DMS 273 (cell line): ENCODE measurements around the gene NIM1K.
"Not testable (repeated sequence)": the region's sequence is repeated elsewhere in the genome, so short reads cannot be mapped to it uniquely, and the experiment has no call there.

ENCODE experiments used
- DNase-seq: peaks from one replicate; lab custom pipeline; 2025; ENCODE audit not compliant: unreplicated experiment; lab: John Stamatoyannopoulos, UW

NIM1K gene

GRCh38 chr5:43183101-43183500 lies 8.9 kb upstream of the NIM1K start:
- not testable (repeated sequence) for DNase-seq

GRCh38 chr5:43190755-43191603 lies 1.0 kb upstream of the NIM1K start:
- no peak for DNase-seq

DNA sequence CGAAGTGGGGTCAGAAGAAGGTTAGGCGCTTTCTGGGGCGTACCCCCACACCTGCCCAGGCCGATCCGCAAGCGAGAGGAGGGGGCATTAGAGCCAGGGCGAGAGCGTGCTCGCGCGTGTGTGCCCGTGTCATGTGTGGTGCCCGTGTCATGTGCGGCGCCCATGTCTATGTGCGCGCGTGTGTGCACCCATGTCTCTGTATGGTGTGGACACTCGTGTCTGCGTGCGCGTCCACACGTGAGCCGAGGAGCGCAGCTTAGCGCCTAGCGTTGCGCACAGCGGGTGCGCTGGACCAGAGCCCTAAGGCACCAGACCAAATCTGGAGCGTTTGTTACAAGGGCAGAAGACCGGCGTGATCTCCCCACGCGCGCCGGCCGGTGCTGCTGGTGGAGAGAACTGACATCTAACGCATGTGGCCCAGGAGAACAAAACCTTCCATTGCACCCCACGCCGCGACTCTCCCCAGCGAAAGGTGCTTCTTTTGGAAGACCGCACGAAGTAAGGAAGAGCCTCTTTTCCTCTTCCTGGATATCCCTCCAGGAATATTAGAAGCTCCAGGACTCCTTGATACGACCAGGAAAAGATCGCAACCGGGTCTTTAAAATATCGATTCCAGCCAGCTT lies 644 bp downstream of the NIM1K start:
- DNase-seq, result peak; percentile 57

- peak; percentile 42 for DNase-seq
These were observed 1.3 kb downstream of the NIM1K start for GRCh38 chr5:43193181-43193893.

DNA sequence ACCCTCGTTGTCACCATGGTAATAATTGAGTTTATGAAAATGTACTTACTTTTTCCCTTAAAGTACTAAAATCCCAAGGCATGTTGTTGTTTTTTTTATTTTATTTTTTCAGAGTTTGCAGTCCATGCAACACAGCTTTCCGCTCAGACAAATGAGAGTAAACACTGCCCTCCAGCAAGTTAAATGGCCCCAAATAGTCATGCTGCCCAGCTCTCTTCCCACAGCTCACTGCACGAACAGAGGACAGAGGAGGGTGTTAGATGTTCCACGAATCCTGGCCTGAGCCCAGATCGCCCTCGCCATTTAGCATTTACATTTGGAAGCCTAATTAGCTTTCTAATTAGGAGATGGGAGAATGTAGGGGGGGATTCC lies 1.9 kb downstream of the NIM1K start:
- no peak for DNase-seq

GRCh38 chr5:43195670-43196265 lies 3.7 kb downstream of the NIM1K start:
- no peak for DNase-seq

- no peak for DNase-seq
These were observed 5.5 kb downstream of the NIM1K start for GRCh38 chr5:43197535-43197934.

DNA sequence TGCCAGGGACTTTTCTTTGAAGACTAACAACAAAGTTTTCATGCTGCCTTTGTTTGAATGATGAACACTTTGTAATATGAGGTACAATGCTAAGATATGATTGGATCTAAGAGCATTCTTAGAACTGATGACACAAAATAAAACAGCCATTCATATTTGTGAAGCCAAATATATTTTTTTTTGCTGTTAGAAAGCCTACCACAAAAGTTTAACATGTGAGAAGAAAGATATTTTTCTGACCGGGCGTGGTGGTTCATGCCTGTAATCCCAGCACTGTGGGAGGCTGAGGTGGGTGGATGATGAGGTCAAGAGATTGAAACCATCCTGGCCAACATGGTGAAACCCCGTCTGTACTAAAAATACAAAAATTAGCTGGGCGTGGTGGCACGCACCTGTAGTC lies 9.4 kb downstream of the NIM1K start:
- DNase-seq, result not testable (repeated sequence)

DNA sequence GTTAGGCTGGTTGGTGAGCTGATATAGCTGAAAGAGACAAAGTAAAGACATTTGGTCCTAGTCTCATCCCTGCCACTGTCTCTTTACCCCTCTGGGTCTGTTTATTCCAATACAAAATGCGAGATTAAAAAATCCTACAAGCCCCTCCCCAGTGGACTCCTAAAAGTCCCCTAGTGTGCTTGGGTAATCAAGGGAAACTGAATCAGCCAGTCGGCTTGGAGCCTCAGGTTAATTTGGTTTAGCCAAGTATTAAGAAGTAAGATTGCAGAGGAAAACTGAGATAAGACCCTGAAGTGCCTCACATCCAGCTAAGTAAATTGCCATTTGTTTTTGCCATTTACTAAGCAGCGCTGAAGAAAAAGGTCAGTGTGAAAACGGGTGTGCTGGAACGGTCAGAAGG lies 10.4 kb downstream of the NIM1K start:
- DNase-seq, result no peak

GRCh38 chr5:43203373-43203772 lies 11.3 kb downstream of the NIM1K start:
- DNase-seq, result no peak

GRCh38 chr5:43204958-43205357 lies 12.9 kb downstream of the NIM1K start:
- DNase-seq, result no peak

GRCh38 chr5:43207601-43208000 lies 15.6 kb downstream of the NIM1K start:
- DNase-seq, result no peak

- DNase-seq, result no peak
These were observed 16.6 kb downstream of the NIM1K start for GRCh38 chr5:43208658-43209057.

DNA sequence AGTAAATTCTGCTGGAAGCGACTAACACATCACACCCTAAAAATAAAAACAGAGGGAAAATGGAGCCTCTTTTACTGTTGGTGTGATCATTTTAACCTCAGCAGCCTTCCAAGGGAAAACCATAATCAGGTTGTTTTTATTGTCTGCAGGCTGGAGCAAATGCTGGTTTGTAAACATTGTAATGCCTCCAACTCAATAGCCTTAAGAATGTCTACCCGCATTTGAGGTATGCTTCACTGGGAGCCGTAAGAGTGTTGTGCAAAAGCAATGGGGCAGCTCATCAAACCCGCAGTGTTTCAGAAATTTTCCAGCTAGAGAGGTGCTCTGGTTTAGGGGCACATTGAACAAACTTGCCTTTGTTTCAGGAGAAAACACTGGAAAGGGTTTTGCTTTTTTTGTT lies 17.0 kb downstream of the NIM1K start:
- DNase-seq, result no peak

GRCh38 chr5:43209833-43210232 lies 17.8 kb downstream of the NIM1K start:
- no peak for DNase-seq

DNA sequence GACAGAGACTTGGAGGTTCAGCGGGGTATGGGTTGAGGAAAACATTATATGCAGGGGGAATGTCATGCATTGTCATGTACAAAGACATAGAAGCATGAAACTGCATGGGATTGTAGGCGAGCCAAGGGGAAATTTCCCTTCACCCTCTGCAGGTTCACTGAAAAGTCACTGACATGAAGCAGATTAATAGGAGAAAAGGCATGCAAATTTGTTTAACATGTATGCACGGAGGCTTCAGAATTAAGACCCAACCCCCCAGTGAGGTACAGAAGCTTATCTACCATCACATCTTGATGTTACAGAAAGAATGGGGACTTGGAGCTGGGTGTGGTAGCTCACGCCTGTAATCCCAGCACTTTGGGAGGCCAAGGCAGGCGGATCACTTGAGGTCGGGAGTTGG lies 18.5 kb downstream of the NIM1K start:
- no peak for DNase-seq

DNA sequence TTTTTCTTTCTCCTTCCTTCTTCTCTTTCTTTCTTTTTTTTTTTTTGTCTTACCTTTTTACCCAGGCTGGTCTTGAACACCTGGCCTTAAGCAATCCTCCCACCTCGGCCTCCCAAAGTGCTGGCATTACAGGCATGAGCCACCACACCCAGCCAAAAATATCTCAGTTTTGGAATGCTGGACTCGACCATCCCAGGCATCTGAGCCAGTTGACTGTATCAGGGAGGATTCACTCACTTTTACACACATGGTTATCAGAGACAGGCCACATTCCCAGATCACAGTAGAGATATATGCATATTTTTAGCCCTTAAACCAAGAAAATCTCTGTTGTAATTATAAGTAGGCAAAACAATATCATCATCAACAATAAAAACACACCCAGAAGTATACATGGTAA lies 21.9 kb downstream of the NIM1K start:
- no peak for DNase-seq

GRCh38 chr5:43215073-43215631 lies 23.1 kb downstream of the NIM1K start:
- DNase-seq, result no peak

GRCh38 chr5:43216941-43217340 lies 24.9 kb downstream of the NIM1K start:
- no peak for DNase-seq

- DNase-seq, result no peak
These were observed 27.1 kb downstream of the NIM1K start for GRCh38 chr5:43219120-43219519.

DNA sequence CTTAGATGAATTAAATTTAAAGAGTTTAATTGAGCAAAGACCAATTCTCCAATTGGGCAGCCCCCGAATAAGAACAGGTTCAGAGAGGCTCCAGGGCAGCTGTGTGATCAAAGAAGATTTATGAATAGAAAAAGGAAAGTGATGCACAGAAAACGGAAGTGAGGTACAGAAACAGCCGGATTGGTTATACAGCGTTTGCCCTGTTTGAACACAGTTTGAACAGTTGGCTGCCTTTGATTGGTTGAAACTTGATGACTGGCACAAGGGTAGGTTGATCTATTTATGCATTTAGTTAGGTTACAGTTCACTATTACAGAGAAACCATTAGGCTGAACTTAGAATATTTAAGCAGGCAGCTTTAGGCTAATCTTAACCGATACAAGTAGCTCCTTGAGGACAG lies 29.5 kb downstream of the NIM1K start:
- DNase-seq, result no peak
